Astrocyte of the spinal cord (primary cell): ENCODE results near the gene DYNLT4.
"Not testable (repeated sequence)": the region's sequence is repeated elsewhere in the genome, so short reads cannot be mapped to it uniquely, and the experiment has no call there.

Experiments used
- DNase-seq: peaks from one replicate; pipeline ENCODE4 v3.0.0; 2011; ENCODE audit warnings: low read depth, low spot score
- H3K4me3 ChIP-seq: 2 replicates; pipeline ENCODE4 v1.5.1; 2011; ENCODE audit warnings: low read depth, mild to moderate bottlenecking, low read length, moderate library complexity
- CTCF ChIP-seq: IDR thresholded peaks from 2 replicates; pipeline ENCODE4 v1.5.1; 2012; ENCODE audit warnings: low read depth, mild to moderate bottlenecking, low read length, inconsistent platforms
- in situ Hi-C: cut with HindIII; loops from 2 replicates; pipeline ENCODE4 v1.10.0; 2017; ENCODE audit warnings: low sequenced_read_pairs

Gene DYNLT4

GRCh38 chr1:44828841-44829440 is 21.8 kb upstream of the DYNLT4 start:
- in situ Hi-C loops = no loop called here
- no peak for DNase-seq
- no peak overlapping the region for H3K4me3 ChIP-seq
- TF ChIP-seq CTCF = no peak

- DNase-seq = no peak
- H3K4me3 ChIP-seq = no peak overlapping the region
- no peak for TF ChIP-seq CTCF
- in situ Hi-C loops = no loop called here
Observed at GRCh38 chr1:44828003-44828651, 21.0 kb upstream of the DYNLT4 start.

GRCh38 chr1:44827197-44828002 is 20.2 kb upstream of the DYNLT4 start:
- H3K4me3 ChIP-seq = no peak overlapping the region
- TF ChIP-seq CTCF = no peak
- in situ Hi-C loops = no loop called here
- no peak for DNase-seq

- no peak for DNase-seq
- no peak overlapping the region for H3K4me3 ChIP-seq
- in situ Hi-C loops = no loop called here
- no peak for TF ChIP-seq CTCF
Observed at GRCh38 chr1:44826375-44827196, 19.4 kb upstream of the DYNLT4 start.

- in situ Hi-C loops, H3K4me3 ChIP-seq, DNase-seq: not testable (repeated sequence)
Observed at GRCh38 chr1:44824392-44824791, 17.2 kb upstream of the DYNLT4 start.

- DNase-seq = no peak
- TF ChIP-seq CTCF = no peak
- H3K4me3 ChIP-seq = no peak overlapping the region
- in situ Hi-C loops = no loop called here
Observed at GRCh38 chr1:44822981-44823451, 15.9 kb upstream of the DYNLT4 start.
